GOT3 (cell line): ENCODE results near the gene MGA.

Experiments used
- DNase-seq: peaks from one replicate; lab custom pipeline; 2025; ENCODE audit warnings: mixed read lengths; lab: John Stamatoyannopoulos, UW

The MGA gene

DNA sequence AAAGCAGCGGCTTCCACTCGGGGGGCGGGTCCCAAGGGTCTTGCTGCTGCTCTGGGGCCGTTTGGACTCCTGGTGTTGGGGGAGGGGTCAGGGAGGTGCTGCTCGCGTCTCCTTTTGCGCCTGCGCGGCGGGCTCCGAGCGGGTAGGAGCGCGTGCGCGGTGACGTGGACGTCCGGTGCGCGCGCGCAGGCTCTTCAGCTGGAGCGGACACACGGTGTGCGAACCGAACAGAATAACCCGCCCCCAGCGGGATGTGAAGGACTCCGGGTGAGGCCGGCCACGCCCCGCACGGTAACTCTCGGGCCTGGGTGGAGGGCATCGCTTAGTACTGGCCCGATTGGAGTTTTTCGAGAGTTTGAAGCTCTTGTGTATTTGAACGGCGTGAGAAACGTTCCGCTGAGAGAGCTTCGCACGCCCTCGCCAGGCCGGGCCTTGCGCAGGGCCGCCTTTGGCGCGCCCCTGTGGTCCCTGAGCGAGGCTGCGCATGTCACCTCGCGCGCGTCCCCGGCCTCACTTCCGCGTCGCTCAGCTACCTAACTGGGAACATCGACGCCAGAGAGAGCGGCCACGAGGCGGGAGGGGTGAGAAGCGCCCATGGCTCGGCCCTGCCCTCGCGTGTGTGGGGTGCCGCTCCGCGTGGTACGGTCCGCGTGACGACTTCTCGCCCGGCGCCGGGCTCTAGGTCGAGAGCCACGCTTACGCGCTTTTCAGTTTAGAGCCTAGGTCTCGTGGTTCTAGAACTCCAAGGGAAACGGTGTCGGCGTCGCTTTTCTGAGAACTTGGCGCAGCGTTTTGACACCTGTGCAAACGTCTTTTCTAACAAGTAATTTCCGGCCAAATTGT lies at the start of gene MGA:
Gene MGA, plus strand, starts transcription at position 171 of the 843 bp plus-strand sequence.
- DNase-seq, result peak; percentile 69

DNA sequence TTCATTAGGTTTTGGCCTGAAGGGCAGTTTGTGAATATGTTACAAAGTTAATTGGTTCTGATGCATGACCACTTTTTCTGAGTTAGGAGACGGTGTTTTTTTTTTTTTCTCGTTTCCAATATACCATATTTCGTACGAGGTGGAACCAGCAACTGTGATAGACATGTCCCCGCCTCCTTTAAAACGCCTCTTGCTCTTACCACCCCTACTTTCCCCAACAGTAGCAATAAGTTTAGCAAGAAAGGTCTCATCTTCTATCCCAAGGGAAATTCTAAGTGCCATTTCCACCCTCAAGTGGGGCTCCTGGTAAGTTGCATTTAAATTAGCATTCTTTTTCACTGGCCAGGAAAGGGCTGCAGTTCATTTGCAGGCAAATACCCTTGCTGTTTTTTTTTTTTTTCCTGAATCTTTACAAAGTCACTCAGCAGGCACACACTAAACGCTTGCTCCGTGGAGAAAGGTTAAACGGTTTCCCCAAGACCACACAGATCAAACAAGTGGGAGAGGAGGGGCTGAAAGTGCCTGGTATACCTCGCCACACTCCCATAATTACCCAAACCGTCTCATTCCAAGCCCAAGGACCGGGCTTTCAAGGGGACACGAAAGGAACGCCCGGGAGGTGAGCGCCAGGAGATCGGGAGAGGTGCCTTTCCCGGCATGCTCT lies 39.5 kb upstream of the MGA start:
- no peak for DNase-seq

DNA sequence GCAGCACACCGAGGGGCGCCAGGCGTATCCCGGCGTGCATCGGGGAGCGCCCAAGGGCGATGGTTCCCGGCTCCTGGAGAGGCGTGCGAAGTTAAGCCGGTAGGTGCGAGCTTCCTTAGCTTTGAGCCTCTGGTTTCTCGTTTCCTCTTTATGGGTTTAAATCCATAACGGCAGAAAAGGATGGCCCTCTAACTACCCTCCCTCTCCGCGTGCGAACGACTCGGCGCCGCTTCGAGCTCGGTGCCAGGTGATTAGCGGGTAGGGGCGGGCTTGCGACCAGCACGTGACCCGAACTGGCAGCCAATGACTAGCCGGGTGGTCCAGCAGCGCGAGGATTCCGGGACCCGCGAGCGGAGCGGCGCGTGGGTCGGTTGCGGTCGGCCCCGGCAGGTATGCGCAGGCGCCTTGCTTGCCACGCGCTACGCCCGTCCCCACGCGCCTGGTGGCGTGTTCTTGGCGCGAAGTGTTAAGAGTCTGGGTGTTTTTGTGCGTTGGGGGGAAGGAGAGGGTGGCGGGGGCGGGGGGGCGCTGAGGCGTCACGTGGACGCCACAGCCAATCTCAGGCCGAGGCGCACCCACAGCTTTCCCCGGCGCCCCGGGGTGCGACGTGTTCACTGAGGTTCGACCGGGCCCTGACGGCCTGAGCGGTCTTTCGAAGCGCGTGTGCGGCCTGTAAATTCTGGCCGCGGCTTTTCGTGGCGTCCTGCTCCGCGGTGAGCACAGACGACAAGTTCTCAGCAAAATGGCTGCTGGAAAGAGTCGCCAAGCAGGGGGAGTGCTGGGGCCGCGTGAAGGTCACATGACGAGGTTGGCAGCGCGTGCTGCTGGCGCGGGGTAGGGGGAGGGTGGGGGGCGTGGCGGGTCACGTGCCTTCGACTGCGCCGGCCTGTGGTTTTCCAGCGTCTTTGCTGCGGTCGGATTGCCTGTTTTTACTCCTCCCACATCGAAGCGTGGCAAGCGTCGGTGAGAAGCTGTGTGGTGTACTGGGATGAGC lies 38.7 kb upstream of the MGA start:
- DNase-seq, result peak; percentile 37

DNA sequence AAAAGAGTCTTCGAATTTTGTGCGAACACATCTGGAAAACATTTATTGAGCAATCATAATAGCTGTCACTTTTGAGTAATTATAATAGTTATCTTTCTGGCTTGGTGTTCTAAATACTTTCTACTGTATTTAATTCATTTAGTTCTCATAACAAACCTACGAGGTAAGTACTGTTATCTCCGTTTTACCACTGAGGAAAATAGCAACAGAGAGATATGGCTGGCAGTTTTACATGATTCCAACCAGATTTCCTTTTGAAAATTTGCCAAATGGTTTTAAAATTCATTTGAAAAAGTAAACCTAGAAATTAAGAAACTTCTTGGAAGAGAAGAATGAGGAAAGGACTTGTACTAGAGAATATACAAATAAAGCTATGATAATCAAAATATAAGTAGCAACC lies 37.3 kb upstream of the MGA start:
- DNase-seq, result no peak

DNA sequence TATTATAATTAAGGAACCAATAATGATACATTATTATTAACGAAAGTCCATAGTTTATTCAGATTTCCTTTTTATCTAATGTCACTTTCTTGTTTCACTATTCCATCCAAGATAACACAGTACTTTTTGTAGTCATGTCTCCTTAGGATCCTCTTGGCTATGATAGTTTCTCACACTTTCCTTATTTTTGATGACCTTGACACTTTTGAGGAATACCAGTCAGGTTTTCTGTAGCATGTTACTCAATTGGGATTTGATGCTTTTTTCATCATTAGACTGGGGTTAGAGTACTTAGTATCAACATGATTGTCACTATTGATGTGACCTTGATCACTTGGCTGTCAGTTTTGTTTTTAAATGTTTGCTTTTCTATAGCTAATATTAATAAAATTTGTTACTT lies 33.0 kb upstream of the MGA start:
- DNase-seq, result no peak

DNA sequence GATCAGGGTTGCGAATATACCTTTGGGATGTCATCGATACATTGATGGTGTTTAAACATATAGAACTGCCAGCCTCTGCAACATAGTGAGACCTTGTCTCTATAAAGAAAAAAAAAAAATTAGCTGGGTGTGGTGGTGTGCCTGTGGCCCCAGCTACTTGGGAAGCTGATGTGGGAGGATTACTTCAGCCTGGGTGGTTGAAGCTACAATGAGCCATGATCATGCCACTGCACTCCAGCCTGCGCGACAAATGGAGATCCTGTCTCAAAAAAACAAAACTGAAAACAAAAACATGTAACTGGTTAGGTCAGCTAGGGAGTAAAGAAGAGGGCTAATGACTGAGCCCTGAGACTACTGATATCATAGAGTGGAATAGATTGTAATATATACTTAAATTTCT lies 30.7 kb upstream of the MGA start:
- no peak for DNase-seq

DNA sequence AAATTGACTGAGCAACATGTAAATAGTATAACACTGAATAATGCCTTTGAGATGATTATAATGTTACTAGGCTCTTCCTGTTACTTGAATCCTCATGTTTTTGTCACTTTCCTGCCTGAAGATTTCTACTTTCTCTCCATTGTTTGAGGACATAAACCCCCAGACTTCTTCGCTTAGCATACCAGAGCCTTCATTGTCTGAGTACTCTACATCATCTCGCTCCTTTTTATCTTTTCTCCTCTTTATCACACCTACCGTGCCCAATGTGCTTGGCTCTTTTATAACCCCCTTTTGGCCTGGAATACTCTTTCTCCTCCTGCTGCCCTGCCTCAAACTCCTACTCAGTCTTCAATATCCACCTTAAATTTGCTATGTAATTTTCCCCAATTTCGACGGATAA lies 30.3 kb upstream of the MGA start:
- no peak for DNase-seq

DNA sequence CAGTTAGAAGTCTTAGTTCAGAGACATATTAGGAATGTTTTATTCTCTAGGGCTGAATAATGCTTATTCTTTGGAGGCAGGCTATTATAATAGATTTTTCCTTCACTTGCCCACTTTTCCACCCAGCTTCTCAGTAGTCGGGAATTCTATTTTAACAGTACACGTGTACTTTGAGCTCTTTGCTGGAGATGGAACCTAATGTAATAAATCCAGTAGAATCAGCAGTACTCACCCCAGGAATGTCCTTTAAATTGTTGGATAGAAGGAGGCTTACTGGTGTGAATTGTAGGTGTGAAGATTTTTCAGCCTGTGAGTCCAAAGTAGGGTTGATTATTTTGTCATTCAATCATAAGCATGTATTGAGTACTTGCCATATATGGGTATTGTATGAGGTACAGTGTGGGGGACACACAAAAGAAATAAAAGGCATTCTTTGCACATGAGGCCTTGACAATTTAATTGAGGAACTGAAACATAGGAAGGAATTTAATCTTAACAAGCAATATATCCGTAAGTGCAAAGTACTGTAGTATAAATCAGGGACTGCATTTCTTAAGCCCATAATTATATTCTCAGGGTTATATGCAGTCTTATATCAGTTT lies 29.5 kb upstream of the MGA start:
- no peak for DNase-seq

DNA sequence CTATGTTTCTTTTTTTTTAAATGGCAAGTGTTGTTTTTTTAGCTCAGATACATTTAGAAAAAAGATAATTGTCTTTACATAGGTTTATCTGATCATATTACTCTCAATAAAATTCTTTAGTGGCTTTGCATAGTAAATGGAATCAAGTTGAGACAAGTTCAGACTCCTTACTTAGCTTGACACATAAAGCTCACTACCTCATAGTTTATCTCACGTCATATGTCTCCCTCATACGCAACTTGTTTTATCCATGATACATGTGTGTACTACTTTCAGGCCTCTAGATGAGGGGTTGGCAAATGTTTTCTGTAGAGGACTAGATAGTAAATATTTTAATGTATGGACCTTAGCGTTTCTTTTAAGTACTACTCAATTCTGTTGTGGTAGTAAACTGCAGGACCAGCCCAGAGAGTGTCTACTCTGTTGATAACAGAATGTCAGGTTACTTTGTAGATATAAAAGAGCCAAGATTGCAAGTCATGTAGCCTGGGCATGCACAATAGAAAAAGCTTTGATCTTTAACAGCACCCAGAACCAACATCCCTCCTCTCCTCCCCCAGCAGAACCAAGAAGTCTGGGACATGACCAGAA lies 28.2 kb upstream of the MGA start:
- no peak for DNase-seq

DNA sequence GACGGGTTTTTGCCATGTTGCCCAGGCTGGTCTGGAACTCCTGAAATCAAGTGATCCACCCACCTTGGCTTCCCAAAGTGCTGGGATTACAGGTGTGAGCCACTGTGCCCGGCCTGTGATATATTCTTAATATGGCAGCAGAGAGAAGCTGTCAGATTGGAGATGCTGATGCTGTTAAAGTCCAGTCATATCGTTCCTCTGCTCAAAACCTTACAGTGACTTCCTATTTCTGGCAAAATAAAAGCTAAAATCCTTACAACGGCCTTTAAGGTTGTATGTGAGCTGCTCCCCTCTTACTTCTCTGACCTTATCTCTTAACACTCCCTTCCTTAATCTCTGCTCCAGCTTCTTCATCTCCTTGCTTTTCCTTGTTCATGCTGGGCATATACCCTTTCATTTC lies 26.6 kb upstream of the MGA start:
- DNase-seq, result no peak

DNA sequence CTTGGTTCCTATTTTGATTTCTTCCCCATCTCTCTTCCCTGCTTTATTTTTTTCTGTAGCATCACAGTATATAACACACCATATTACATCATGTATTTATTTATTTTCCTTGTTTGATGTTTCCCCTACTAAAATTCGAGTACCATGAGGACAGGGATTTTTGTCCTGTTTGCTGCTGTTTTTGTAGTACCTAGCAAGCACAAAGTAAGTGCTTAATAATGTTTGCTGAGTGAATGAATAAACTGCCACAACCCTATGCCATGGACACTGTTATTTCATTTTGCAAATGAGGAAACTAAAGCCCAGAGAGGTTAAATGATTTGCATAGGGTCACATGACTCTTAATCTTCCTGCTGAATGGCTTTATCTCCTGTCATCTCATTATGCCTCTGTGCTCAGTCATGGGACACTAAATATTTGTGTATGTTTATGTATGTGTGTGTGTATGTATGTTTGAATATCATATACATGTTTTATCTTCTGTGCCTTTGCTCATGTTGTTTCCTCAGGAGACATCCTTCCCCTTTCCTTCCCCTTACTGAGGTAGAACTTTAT lies 26.1 kb upstream of the MGA start:
- no peak for DNase-seq

DNA sequence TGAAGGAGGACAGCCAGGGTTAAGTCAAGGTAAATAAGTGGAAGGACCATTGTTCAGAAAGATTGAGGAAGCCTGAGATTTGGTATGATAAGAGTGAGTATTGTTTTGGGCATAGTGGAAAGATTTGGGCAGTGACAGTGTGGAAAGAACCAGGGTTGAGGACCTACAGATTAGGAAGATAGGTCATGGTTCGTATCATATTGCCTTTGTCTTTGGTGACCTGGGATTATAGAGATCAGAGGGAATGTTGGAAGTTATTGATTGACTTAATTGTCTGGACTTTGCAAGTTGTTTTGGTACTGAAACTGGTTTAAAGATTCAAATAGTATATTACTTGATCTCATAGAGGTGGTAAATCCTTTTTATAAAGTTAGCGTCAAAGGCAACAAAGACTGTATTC lies 23.1 kb upstream of the MGA start:
- no peak for DNase-seq

DNA sequence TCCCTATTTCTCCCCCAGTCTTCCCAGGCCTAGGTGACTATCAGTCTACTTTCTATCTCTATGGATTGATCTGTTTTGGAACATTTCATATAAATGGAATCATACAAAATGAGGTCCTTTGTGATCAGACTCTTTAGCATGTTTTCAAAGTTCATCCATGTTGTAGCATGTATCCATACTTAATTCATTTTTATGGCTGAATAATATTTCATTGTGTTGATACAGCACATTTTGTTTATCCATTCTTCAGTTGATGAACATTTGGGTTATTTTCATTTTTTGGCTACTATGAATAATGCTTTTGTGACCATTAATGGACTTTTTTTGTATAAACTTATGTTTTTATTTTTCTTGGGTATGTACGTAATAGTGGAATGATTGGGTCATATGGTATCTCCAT lies 19.2 kb upstream of the MGA start:
- DNase-seq, result no peak

DNA sequence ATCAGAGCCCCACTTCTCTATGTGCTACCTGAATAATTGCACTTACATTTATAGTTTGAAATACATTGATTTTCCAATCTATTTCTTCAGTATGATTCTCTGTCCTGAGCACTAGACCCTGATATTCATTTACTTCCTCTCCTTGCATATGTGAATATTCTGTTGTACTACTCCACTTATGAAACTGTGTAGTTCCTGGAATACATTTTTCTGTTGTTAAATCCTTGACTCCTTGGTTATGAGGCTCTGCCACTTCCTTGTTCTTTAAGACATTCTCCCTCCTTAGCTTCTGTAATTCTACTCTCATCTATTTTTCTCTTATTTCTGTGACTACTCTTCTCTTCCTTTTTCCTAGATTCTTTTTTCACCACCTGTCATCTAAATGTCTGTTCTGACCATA lies 12.9 kb upstream of the MGA start:
- no peak for DNase-seq

DNA sequence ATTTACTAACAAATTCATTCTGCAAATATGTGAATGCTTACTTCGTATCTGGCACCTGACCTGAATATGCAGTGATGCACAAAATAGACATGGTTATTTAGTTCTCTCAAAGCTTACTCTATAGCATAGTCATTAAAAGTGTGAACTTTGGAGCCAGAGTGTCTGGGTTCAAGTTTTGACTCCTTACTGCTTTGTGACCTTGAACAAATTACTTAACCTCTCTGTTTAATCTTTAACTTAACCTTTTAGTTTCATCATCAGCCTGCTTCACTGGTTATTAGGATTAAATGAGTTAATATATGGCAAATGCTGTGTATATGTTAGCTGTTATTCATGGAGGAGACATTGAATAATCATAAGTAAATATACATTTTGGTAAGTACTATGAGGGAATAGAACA lies 12.1 kb upstream of the MGA start:
- no peak for DNase-seq

DNA sequence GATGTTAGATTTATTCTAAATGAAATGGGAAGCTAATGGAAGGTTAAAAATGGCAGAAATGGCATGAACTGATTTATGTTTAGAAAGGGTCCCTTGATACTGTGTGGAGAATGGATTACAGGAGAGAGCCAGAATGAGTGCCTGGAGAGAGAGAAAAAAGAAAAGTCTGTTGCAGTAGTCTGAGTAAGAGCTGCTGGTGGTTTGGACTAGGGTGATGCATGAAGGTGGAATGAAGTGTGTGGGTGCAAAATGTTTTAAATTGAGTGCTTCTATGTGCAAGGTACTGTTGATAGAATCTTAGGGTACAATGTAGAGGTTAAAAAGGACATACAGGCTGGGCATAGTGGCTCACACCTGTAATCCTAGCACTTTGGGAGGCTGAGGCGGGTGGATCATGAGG lies 11.4 kb upstream of the MGA start:
- DNase-seq, result no peak

DNA sequence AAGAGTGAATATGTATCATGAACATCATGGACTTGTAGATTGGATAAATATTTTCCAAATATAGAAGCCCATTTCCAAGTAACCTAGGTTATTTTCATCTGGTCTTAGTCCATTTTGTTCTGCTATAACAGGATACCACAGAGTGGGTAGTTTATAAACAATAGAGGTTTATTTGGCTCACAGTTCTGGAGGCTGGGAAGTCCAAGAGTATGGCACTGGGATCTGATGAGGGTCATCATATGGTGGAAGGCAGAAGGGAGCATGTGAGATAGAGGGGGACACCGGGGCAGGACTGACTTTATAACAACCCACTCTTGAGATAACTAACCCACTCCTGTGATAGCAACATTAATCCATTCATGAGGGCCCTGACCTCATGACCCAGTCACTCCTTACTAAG lies 9.4 kb upstream of the MGA start:
- DNase-seq, result no peak

DNA sequence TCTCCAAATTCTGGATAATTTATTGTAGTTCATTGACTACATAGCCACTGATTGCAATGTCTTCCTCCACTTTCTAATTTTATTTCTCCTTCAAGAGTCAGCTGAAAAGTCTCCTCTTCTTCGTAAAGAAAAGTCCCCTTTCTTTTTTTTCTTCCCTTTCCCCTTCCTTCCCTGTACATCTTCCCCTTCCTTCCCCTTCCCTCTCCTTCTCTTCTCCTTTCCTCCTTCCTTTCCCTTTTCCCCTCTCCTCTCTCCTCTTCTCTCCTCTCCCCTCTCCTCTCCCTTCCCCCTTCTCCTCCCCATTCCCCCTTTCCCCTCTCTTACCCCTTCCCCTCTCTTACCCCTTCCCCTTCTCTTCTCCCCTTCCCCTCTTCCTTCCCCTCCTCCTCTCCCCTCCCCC lies 8.8 kb upstream of the MGA start:
- no peak for DNase-seq

DNA sequence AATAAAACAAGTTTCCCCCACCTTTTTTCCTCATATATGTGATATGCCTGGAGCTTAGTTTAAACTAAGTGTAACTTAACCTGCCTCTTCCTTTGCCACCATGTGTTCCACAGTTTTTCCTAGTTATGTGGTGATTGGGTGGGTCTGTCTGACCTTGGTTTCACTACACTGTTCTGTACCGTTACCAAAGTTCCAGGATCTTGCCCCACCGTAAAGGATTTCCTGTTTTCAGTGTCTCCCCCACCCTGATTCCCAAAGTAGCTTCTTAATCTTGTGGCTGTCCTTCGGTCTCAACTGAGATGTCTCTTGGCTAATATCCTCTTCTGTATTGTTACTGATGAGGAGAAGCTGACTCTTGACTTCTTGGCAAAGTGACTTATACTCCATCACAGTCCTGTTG lies 6.4 kb upstream of the MGA start:
- DNase-seq, result no peak

DNA sequence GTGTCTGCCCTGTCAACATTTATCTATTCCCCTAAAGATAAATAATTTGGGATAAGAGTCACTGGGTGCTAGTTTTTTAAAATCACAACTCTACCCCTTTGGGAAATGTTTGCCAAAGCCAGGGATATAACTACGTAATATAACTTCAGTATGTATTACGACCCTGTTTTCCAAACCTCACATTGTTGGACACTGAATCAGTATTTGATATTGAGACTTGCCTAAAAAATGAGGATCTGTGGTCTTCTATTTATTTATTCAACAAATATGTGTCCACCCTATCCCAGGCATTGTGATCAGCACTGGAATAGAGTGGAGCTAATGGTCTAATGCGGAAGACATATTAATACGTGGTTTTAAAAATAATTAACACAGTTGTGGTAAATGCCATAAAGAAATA lies 4.5 kb upstream of the MGA start:
- no peak for DNase-seq

DNA sequence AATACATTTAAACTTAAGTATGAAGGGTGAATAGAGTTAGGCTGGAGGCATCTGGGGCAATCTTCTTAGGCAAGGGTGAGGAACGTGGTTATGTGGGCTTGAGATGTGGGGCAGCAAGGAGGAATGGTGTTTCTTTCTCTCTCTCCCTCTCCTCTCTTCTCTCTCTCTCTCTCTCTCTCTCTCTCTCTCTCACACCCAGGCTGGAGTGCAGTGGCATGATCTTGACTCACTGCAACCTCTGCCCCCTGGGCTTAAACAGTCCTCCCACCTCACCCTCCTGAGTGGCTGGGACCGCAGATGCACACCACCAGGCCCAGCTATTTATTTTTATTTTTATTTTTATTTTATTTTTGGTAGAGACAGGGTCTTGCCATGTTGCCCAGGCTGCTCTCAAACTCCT lies 4.0 kb upstream of the MGA start:
- DNase-seq, result no peak
